ENCODE results near the gene HACD2.

HACD2 gene

GRCh38 chr3:123511726-123512125 lies 73.1 kb downstream of the HACD2 start:
- Histone ChIP-seq H3K4me3 (ENCODE audit: insufficient read depth, low read length, poor library complexity, severe bottlenecking) (no peak overlapping the region), H2AFZ (ENCODE audit: low read depth, low read length, severe bottlenecking) (no peak overlapping the region), H3F3A (ENCODE audit: insufficient read depth) (no peaks in the 10 kb centered on the region), H3K9me2 (replicated peaks; ENCODE audit: insufficient read depth, low read length) (no peaks in the 10 kb centered on the region), H3K79me2 (ENCODE audit: insufficient read depth, low read length) (no peaks in the 10 kb centered on the region), H3K4me2 (ENCODE audit: low read depth, low read length, poor library complexity, severe bottlenecking) (no peak overlapping the region), H3K27ac (ENCODE audit: low read depth, low read length) (no peak overlapping the region), H3K9me3 (ENCODE audit: insufficient read depth, low read length) (no peaks in the 10 kb centered on the region), H4K20me1 (ENCODE audit: low read depth, low read length) (no peaks in the 10 kb centered on the region), H3K9ac (ENCODE audit: low read length) (no peak overlapping the region), H3K36me3 (ENCODE audit: low read length) (no peaks in the 10 kb centered on the region), H3K27me3 (ENCODE audit: low read length) (no peaks in the 10 kb centered on the region)
- no peak for TF ChIP-seq CTCF (IDR thresholded peaks at IDR 0.05; ENCODE audit: insufficient read depth, low read length, poor library complexity, severe bottlenecking)
- TF ChIP-seq EZH2phosphoT487 (conservative IDR thresholded peaks at IDR 0.05; ENCODE audit: low read length) = no peak

GRCh38 chr3:123511084-123511483 lies 73.8 kb downstream of the HACD2 start:
- Histone ChIP-seq H3K9me2 (replicated peaks; ENCODE audit: insufficient read depth, low read length) (no peaks in the 10 kb centered on the region), H3K27me3 (ENCODE audit: low read length) (no peaks in the 10 kb centered on the region), H3K9me3 (ENCODE audit: insufficient read depth, low read length) (no peaks in the 10 kb centered on the region), H3K36me3 (ENCODE audit: low read length) (no peaks in the 10 kb centered on the region), H2AFZ (ENCODE audit: low read depth, low read length, severe bottlenecking) (no peak overlapping the region), H3K79me2 (ENCODE audit: insufficient read depth, low read length) (no peaks in the 10 kb centered on the region), H3K9ac (ENCODE audit: low read length) (no peak overlapping the region), H3F3A (ENCODE audit: insufficient read depth) (no peaks in the 10 kb centered on the region), H3K4me3 (ENCODE audit: insufficient read depth, low read length, poor library complexity, severe bottlenecking) (no peak overlapping the region), H3K4me2 (ENCODE audit: low read depth, low read length, poor library complexity, severe bottlenecking) (no peak overlapping the region), H3K27ac (ENCODE audit: low read depth, low read length) (no peak overlapping the region), H4K20me1 (ENCODE audit: low read depth, low read length) (no peaks in the 10 kb centered on the region)
- no peak for TF ChIP-seq EZH2phosphoT487 (conservative IDR thresholded peaks at IDR 0.05; ENCODE audit: low read length)
- no peak for TF ChIP-seq CTCF (IDR thresholded peaks at IDR 0.05; ENCODE audit: insufficient read depth, low read length, poor library complexity, severe bottlenecking)

GRCh38 chr3:123508178-123508577 lies 76.7 kb downstream of the HACD2 start:
- Histone ChIP-seq H2AFZ (ENCODE audit: low read depth, low read length, severe bottlenecking) (no peak overlapping the region), H3K9me3 (ENCODE audit: insufficient read depth, low read length) (no peaks in the 10 kb centered on the region), H3K36me3 (ENCODE audit: low read length) (no peaks in the 10 kb centered on the region), H3K27me3 (ENCODE audit: low read length) (no peaks in the 10 kb centered on the region), H3K9ac (ENCODE audit: low read length) (no peak overlapping the region), H3K27ac (ENCODE audit: low read depth, low read length) (no peak overlapping the region), H3K9me2 (replicated peaks; ENCODE audit: insufficient read depth, low read length) (no peaks in the 10 kb centered on the region), H3F3A (ENCODE audit: insufficient read depth) (no peaks in the 10 kb centered on the region), H3K4me3 (ENCODE audit: insufficient read depth, low read length, poor library complexity, severe bottlenecking) (no peak overlapping the region), H3K4me2 (ENCODE audit: low read depth, low read length, poor library complexity, severe bottlenecking) (no peak overlapping the region), H3K79me2 (ENCODE audit: insufficient read depth, low read length) (no peaks in the 10 kb centered on the region), H4K20me1 (ENCODE audit: low read depth, low read length) (no peaks in the 10 kb centered on the region)
- TF ChIP-seq EZH2phosphoT487 (conservative IDR thresholded peaks at IDR 0.05; ENCODE audit: low read length) (no peak), CTCF (IDR thresholded peaks at IDR 0.05; ENCODE audit: insufficient read depth, low read length, poor library complexity, severe bottlenecking) (no peak)

Data from SU-DHL-6 (cell line).